GM12874 (cell line): ENCODE data around the gene SPATA46.

Experiments
- CTCF ChIP-seq: IDR thresholded peaks from 2 replicates; pipeline ENCODE4 v1.5.1; 2011; ENCODE audit warnings: low read depth, mild to moderate bottlenecking, control low read depth, low read length, moderate library complexity; ENCODE audit not compliant: insufficient read depth

Gene SPATA46

DNA sequence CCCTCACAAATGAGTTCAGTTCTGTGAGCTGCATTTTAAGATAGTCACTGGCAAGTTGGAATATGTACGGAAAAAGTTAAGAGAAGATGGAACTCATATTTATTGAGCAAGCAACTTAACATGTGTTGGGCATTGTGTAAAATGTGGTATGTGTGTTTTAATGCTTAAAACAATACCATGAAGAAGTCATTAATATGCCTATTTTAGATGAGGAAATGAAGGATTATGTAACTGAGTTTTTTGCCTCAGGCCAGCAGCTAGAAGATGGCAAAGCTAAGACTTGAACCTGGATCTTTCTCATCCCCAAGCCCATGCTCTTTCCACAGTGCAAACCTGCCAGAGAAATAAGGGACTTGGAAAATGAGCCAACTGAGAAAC lies 48.9 kb downstream of the SPATA46 start:
- no peak for TF ChIP-seq CTCF

DNA sequence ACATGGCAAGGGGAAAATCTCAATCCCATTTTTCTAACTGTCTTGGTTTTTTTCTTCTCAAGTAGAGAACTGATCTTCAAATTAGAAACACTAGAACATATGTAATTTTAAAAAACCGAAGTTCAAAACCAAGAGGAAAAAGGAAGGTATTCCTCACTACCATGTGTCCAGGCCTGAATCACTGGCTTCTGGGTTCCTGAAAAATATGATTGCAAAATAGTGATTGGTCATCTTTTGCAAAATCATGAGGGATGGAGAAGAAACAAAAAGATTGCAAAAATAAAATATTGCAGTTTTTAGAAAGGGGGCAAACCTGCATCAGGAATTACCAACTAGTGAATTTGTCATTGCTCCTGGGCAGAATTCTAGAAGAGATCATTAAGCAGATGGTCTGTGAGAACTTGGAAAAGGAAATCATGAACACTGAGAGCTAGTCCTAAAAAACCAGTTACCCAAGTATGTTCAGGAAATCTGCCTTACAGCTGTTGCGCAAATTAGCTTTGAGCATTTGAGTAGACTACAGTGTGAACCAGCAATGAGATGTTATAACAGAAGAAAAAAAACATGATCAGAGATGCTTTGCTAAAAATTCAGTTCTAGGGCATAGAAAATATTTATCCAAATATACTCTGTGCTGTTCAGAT lies 49.4 kb downstream of the SPATA46 start:
- TF ChIP-seq CTCF, result no peak

DNA sequence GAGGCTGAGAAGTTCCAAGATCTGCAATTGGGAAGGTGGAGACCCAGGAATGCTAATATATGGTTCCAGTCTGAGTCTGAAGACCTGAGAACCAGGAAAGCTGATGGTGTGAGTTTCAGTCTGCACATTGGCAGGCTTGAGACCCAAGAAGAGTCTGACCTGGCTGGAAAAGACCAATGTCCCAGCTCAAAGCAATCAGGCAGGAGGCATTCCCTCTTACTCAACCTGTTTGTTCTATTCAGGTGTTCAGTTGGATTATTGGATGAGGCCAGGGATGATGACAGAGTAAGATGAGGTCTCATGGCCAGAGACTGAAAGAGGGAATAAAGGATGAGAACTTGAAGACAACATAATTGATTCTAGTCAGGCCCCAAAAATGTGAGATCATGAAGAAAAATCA lies 50.1 kb downstream of the SPATA46 start:
- no peak for TF ChIP-seq CTCF

DNA sequence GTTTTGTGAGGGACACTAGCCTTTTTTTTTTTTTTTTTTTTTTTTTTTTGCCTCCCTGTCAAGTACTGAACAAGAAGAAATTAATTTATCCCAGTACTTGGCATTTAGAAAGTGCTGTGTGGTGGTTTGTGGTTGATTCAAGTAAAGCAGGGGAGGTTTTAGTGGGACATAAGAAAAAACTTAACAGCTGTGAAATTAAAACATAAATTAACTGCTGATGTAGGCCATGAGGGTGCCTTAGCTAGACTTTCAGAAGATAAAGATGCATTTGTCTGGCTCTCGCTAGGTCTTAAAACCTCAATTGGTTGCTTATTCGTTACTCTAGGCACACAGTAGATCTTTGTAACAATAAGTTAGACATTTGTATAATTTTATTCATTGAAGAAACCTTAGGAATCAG lies 52.3 kb downstream of the SPATA46 start:
- no peak for TF ChIP-seq CTCF
